Uterus (tissue), 2 donors: ENCODE results near the gene ISOC2.

Experiments used
- POLR2A ChIP-seq, 2 donors: fragments of 450-650 bp; IDR thresholded peaks; one replicate each; pipeline ENCODE4 v1.6.1; 2016; ENCODE audit warnings: antibody characterized with exemption in 2 of 2, mild to moderate bottlenecking in 1 of 2, moderate library complexity in 1 of 2
- TF ChIP-seq, protein P1 (sequence below), 4 experiments: fragments of 200-600 bp in 2 of 4; fragments of 450-650 bp in 2 of 4; sonication (generic) in 2 of 4; IDR thresholded peaks; one replicate each; pipeline ENCODE4 v1.5.1; 2016 to 2019; ENCODE audit warnings: antibody characterized with exemption in 4 of 4, mild to moderate bottlenecking in 2 of 4, moderate library complexity in 1 of 4

DNA sequence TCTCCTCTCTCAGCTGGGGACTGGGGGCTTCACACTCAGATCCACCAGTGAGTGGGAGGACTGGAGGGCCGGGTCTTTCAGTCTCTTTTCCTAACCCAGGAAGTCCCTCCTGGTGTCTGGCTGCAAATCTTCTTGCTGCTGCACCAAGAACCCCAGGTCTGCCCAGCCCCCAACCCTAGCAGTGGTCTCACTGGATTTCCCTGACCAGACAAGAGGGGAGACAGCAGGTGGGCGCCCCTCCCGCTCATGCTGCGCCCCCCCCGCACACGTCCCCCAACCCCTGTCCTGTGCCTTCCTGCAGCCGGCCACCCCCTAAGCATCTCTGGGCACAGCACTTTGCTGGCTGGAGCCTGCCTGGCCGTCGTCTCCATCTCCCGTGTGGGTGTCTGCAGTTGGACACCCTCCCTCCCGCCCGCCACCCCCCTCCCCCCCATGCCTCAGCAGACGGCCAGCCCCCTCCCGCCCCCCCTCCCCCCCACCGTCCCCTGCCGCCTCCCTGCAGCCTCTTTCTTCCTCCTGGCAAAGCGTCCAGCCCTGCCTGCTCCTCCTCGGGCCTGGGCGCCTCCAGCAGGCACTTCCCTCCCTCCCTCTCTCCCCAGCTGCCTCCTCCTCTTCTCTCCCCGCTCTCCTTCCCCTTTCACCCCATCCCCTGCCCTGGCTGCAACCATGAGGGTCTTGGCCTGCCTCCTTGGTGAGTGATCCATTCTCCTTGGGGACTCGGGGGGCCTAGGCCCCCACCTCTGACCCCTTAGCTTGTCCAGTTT, 26.7 kb upstream of the ISOC2 start, which contains the start of gene SSC5D:
- TF ChIP-seq, protein P1, sequence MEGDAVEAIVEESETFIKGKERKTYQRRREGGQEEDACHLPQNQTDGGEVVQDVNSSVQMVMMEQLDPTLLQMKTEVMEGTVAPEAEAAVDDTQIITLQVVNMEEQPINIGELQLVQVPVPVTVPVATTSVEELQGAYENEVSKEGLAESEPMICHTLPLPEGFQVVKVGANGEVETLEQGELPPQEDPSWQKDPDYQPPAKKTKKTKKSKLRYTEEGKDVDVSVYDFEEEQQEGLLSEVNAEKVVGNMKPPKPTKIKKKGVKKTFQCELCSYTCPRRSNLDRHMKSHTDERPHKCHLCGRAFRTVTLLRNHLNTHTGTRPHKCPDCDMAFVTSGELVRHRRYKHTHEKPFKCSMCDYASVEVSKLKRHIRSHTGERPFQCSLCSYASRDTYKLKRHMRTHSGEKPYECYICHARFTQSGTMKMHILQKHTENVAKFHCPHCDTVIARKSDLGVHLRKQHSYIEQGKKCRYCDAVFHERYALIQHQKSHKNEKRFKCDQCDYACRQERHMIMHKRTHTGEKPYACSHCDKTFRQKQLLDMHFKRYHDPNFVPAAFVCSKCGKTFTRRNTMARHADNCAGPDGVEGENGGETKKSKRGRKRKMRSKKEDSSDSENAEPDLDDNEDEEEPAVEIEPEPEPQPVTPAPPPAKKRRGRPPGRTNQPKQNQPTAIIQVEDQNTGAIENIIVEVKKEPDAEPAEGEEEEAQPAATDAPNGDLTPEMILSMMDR (IDR thresholded peaks at IDR 0.05) = no peak
- TF ChIP-seq POLR2A (IDR thresholded peaks at IDR 0.05) = no peak
